B cell (primary cell): ENCODE measurements around the gene SFMBT1. TPM values are rescaled to one million over a fixed set of nuclear protein-coding genes. Genes with fewer than 3 reads are reported as not detected.

Experiments
- ATAC-seq: fragments of 200-7000 bp; cut with Tn5 transposase; one replicate; pipeline ENCODE4 v1.10.0; 2021; ENCODE audit warnings: low read depth, mild to moderate bottlenecking, moderate number of reproducible peaks, moderate library complexity
- CTCF ChIA-PET: fragments of 350-600 bp; sonication (Branson Sonifier 250); formaldehyde crosslinking; loops from one replicate; lab custom pipeline; 2021; ENCODE audit warnings: antibody characterized with exemption, inconsistent platforms; lab: Charles Lee
- POLR2A ChIA-PET: fragments of 350-600 bp; sonication (Branson Sonifier 250); formaldehyde crosslinking; loops from one replicate; lab custom pipeline; 2021; ENCODE audit warnings: antibody characterized with exemption; lab: Charles Lee
- DNase-seq: peaks from one replicate; pipeline ENCODE4 v3.0.0; 2013
- H2AFZ ChIP-seq: 2 replicates; pipeline ENCODE4 v1.6.1; 2012; ENCODE audit warnings: mild to moderate bottlenecking, low read depth, low read length; ENCODE audit not compliant: insufficient read depth, poor library complexity, severe bottlenecking
- H3K27ac ChIP-seq, 2 donors: 1 replicate in 1 of 2; 2 replicates in 1 of 2; pipeline ENCODE4 v1.5.1; 2012 to 2013; ENCODE audit warnings: low read length in 2 of 2, mild to moderate bottlenecking in 2 of 2, moderate library complexity in 1 of 2
- H3K27me3 ChIP-seq, 4 experiments: fragments of 200-600 bp in 1 of 4; sonication (generic) in 1 of 4; replicated peaks in 1 of 4; 1 replicate in 2 of 4; 2 replicates in 2 of 4; pipeline versions ENCODE4 v1.6.1 to v1.7.0; 2013 to 2016; ENCODE audit warnings: low read length in 3 of 4, mild to moderate bottlenecking in 2 of 4, mixed read lengths in 1 of 4, moderate library complexity in 1 of 4; ENCODE audit not compliant: insufficient read depth in 4 of 4, control insufficient read depth in 3 of 4; ENCODE audit errors: control extremely low read depth in 1 of 4
- H3K36me3 ChIP-seq, 2 experiments: replicated peaks in 1 of 2; 1 replicate in 1 of 2; 2 replicates in 1 of 2; pipeline versions ENCODE4 v1.6.1 to v1.7.1; 2013; ENCODE audit warnings: low read length in 1 of 2; ENCODE audit not compliant: insufficient read depth in 2 of 2, control insufficient read depth in 1 of 2; ENCODE audit errors: control extremely low read depth in 1 of 2, extremely low read depth in 1 of 2
- H3K4me1 ChIP-seq, 2 donors: fragments of 200-600 bp in 1 of 2; sonication (generic) in 1 of 2; 1 replicate in 1 of 2; 2 replicates in 1 of 2; pipeline versions ENCODE4 v1.5.1 to v1.6.1; 2013 to 2017; ENCODE audit warnings: low read length in 2 of 2; ENCODE audit not compliant: control insufficient read depth in 2 of 2, insufficient read depth in 2 of 2
- H3K4me2 ChIP-seq: replicated peaks from 2 replicates; pipeline ENCODE3; 2012; ENCODE audit warnings: mild to moderate bottlenecking, low read depth, low read length; ENCODE audit not compliant: poor library complexity, severe bottlenecking
- H3K4me3 ChIP-seq, 5 experiments: fragments of 200-600 bp in 1 of 5; sonication (generic) in 1 of 5; 1 replicate in 3 of 5; 2 replicates in 2 of 5; pipeline versions ENCODE4 v1.5.1 to v1.7.0; 2011 to 2016; ENCODE audit warnings: low read length in 4 of 5, mild to moderate bottlenecking in 4 of 5, low read depth in 2 of 5, control low read depth in 1 of 5, moderate library complexity in 1 of 5; ENCODE audit not compliant: insufficient read depth in 1 of 5; ENCODE audit errors: control extremely low read depth in 1 of 5, extremely low read depth in 1 of 5
- H3K79me2 ChIP-seq: fragments of 200-600 bp; sonication (generic); one replicate; pipeline ENCODE4 v1.6.0; 2016; ENCODE audit warnings: low read length; ENCODE audit not compliant: control insufficient read depth, insufficient read depth
- H3K9ac ChIP-seq: fragments of 200-600 bp; sonication (generic); 2 replicates; pipeline ENCODE4 v1.6.1; 2017; ENCODE audit warnings: mild to moderate bottlenecking, low read length, moderate library complexity
- H3K9me3 ChIP-seq, 3 donors: one replicate each; pipeline versions ENCODE4 v1.6.1 to v1.7.1; 2013; ENCODE audit warnings: low read length in 2 of 3; ENCODE audit not compliant: control insufficient read depth in 2 of 3, insufficient read depth in 1 of 3; ENCODE audit errors: control extremely low read depth in 1 of 3
- H4K20me1 ChIP-seq: 2 replicates; pipeline ENCODE4 v1.6.0; 2012; ENCODE audit warnings: mild to moderate bottlenecking, low read length; ENCODE audit not compliant: insufficient read depth, control insufficient read depth, poor library complexity, severe bottlenecking
- H3K27ac Mint-ChIP-seq: one replicate; pipeline ENCODE4 v1.8.0; 2021; ENCODE audit warnings: mixed read lengths
- H3K27me3 Mint-ChIP-seq: one replicate; pipeline ENCODE4 v1.8.0; 2021; ENCODE audit warnings: mixed read lengths
- H3K4me1 Mint-ChIP-seq: one replicate; pipeline ENCODE4 v1.8.0; 2021; ENCODE audit warnings: mixed read lengths
- H3K4me3 Mint-ChIP-seq: one replicate; pipeline ENCODE4 v1.8.0; 2021; ENCODE audit warnings: mixed read lengths
- H3K9me3 Mint-ChIP-seq: one replicate; pipeline ENCODE4 v1.8.0; 2022; ENCODE audit warnings: mixed read lengths; ENCODE audit not compliant: insufficient read depth
- EZH2 ChIP-seq: IDR thresholded peaks from 2 replicates; pipeline ENCODE4 v1.6.1; 2012; ENCODE audit warnings: borderline replicate concordance, low read depth, mild to moderate bottlenecking, moderate library complexity, low read length; ENCODE audit not compliant: insufficient read depth, poor library complexity, severe bottlenecking
- WGBS: methylation state at CpG from one replicate; pipeline ENCODE4 v1.1.5; 2013; ENCODE audit warnings: missing lambda C conversion rate; ENCODE audit not compliant: insufficient coverage; 5-methylcytosine and 5-hydroxymethylcytosine counted together
- intact Hi-C: fragments of 100-400 bp; cut with micrococcal nuclease; formaldehyde crosslinking; loops from one replicate; pipeline ENCODE4 v1.10.0; 2022
- polyA plus RNA-seq: library from polyadenylated mRNA; depleted of rRNA; stranded (reverse); fragments of >200 nt; gene quantifications from 2 replicates; pipeline ENCODE4 v1.2.3, GENCODE V29; 2012
- total RNA-seq, 2 donors: library from RNA; stranded (reverse); fragments of 120-200 nt in 1 of 2; gene quantifications; 1 replicate in 1 of 2; 2 replicates in 1 of 2; pipeline versions ENCODE4 v1.2.3 to v1.2.4, GENCODE V29; 2013 to 2022
- TF ChIP-seq, protein P1 (sequence below): fragments of 200-600 bp; IDR thresholded peaks from one replicate; pipeline ENCODE4 v1.8.0; 2022; ENCODE audit warnings: antibody characterized with exemption, mild to moderate bottlenecking

Gene SFMBT1
- total and polyA plus RNA-seq, 2 donors (not counting 1 experiment from before 2014, with no cell fraction given): 9.9 to 55.8 TPM

DNA sequence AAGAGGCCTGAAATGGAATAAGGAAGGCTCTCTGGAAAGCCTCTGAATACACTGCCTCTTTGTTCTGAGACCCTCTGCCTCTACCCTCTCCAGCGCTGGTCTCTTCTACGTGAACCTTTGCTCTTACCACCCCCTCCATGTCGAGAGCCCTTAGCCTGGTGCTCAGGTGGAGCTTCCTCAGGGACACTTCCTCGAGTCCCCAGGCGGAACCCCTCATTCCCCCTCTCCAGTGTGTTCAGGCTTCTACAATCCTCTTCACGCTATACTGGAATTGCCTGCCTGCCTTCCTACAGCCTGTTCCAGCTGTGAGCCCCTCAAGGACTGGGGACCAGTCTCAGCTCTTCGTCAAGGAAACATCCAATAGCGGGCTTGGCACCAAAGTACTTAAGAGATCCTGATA, 156.0 kb downstream of the SFMBT1 start:
- intact Hi-C loops: loop anchor here (10.0 kb wide), 1 partner anchor 365 kb away; the partner anchor contains the start of gene TKT
- no peaks in the 10 kb centered on the region for H3K27me3 ChIP-seq
- H3K27ac ChIP-seq: no peak overlapping the region
- peaks cover 0 to 12% of the 10 kb centered on the region in 2 experiments for H3K36me3 ChIP-seq
- no peaks in the 10 kb centered on the region for H3K9me3 ChIP-seq
- WGBS: 95% methylated on average over 7 of the region's 8 CpGs
- DNase-seq (no peak), ATAC-seq (no peak)
- H3K27ac Mint-ChIP-seq: no peak overlapping the region
- H3K4me1 ChIP-seq: peaks cover 9 to 20% of the 10 kb centered on the region in 2 donors
- H2AFZ ChIP-seq: no peak overlapping the region
- H3K27me3 Mint-ChIP-seq: no peaks in the 10 kb centered on the region
- H3K4me3 Mint-ChIP-seq: no peak overlapping the region
- H3K4me2 ChIP-seq: no peak overlapping the region
- no peak overlapping the region for H3K4me3 ChIP-seq
- ChIA-PET CTCF (no interaction called here), POLR2A (no interaction called here)
- H3K9me3 Mint-ChIP-seq: no peaks in the 10 kb centered on the region
- TF ChIP-seq, protein P1, sequence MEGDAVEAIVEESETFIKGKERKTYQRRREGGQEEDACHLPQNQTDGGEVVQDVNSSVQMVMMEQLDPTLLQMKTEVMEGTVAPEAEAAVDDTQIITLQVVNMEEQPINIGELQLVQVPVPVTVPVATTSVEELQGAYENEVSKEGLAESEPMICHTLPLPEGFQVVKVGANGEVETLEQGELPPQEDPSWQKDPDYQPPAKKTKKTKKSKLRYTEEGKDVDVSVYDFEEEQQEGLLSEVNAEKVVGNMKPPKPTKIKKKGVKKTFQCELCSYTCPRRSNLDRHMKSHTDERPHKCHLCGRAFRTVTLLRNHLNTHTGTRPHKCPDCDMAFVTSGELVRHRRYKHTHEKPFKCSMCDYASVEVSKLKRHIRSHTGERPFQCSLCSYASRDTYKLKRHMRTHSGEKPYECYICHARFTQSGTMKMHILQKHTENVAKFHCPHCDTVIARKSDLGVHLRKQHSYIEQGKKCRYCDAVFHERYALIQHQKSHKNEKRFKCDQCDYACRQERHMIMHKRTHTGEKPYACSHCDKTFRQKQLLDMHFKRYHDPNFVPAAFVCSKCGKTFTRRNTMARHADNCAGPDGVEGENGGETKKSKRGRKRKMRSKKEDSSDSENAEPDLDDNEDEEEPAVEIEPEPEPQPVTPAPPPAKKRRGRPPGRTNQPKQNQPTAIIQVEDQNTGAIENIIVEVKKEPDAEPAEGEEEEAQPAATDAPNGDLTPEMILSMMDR: no peak
- no peak overlapping the region for H3K9ac ChIP-seq
- peaks cover 84% of the 10 kb centered on the region for H3K79me2 ChIP-seq
- H3K4me1 Mint-ChIP-seq: peaks cover 37% of the 10 kb centered on the region
- H4K20me1 ChIP-seq: peaks cover 15% of the 10 kb centered on the region

DNA sequence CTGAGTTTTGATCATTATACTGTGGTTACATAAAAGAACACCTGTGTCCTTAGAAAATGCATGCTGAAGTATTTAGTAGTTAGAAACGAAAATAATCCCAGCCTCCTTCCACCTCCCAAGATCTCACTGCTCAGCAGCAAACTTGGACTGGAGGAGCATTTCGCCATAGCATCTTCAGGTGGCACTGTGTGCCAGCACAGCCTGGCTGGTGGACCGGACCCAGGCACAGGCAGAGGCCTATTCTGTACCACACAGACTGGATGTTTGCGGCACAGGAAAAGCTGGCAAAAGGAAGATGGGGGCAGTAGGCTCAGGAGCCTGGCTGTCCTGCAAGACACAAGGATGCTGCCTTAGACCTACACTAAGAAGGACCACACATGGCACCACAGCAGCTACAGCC, 158.7 kb downstream of the SFMBT1 start:
- WGBS: 100% methylated on average over 3 of the region's 4 CpGs
- Histone ChIP-seq H3K4me3 (no peak overlapping the region), H3K79me2 (peaks cover 68% of the 10 kb centered on the region), H3K9ac (no peak overlapping the region), H2AFZ (no peak overlapping the region), H3K36me3 (peaks cover 0 to 12% of the 10 kb centered on the region in 2 experiments), H3K9me3 (no peaks in the 10 kb centered on the region), H4K20me1 (peaks cover 8% of the 10 kb centered on the region), H3K4me2 (no peak overlapping the region), H3K4me1 (peaks cover 7 to 11% of the 10 kb centered on the region in 2 donors), H3K27ac (no peak overlapping the region), H3K27me3 (no peaks in the 10 kb centered on the region)
- ATAC-seq (no peak), DNase-seq (no peak)
- TF ChIP-seq, protein P1: no peak
- no peak for TF ChIP-seq EZH2
- Mint-ChIP-seq H3K27me3 (no peaks in the 10 kb centered on the region), H3K4me3 (no peak overlapping the region), H3K9me3 (no peaks in the 10 kb centered on the region), H3K4me1 (peaks cover 13% of the 10 kb centered on the region), H3K27ac (no peak overlapping the region)
- CTCF ChIA-PET: no interaction called here
- POLR2A ChIA-PET: interaction anchor here (0.5 kb wide), 1 partner anchor 462 kb away, joined by 4 read pairs; no protein-coding TSS in a partner anchor
- intact Hi-C loops: no loop called here
